Hepatocyte (in vitro differentiated cells): ENCODE data around the gene EOLA1. TPM values are rescaled to one million over a fixed set of nuclear protein-coding genes. Genes with fewer than 3 reads are reported as not detected.
"Not testable (repeated sequence)": the region's sequence is repeated elsewhere in the genome, so short reads cannot be mapped to it uniquely, and the experiment has no call there.

ENCODE experiments used
- DNase-seq: peaks from one replicate; pipeline ENCODE4 v3.0.0-alpha.2; 2016; ENCODE audit warnings: low spot score
- H2AFZ ChIP-seq: fragments of 200-600 bp; sonication (generic); 2 replicates; pipeline ENCODE4 v1.6.0; 2016; ENCODE audit warnings: antibody characterized with exemption, mild to moderate bottlenecking
- H3K27ac ChIP-seq: fragments of 200-600 bp; sonication (generic); 2 replicates; pipeline ENCODE4 v1.5.1; 2016; ENCODE audit warnings: mild to moderate bottlenecking
- H3K27me3 ChIP-seq: fragments of 200-600 bp; sonication (generic); 2 replicates; pipeline ENCODE4 v1.6.1; 2016
- H3K36me3 ChIP-seq: fragments of 200-600 bp; sonication (generic); replicated peaks from 2 replicates; pipeline ENCODE4 v1.5.1; 2016; ENCODE audit warnings: low read depth; ENCODE audit not compliant: insufficient read depth
- H3K4me1 ChIP-seq: fragments of 200-600 bp; sonication (generic); 2 replicates; pipeline ENCODE4 v1.5.1; 2016; ENCODE audit warnings: mild to moderate bottlenecking, moderate library complexity; ENCODE audit not compliant: insufficient read depth
- H3K4me2 ChIP-seq: fragments of 200-600 bp; sonication (generic); 2 replicates; pipeline ENCODE4 v1.6.0; 2016
- H3K4me3 ChIP-seq: fragments of 200-600 bp; sonication (generic); 2 replicates; pipeline ENCODE4 v1.5.1; 2016; ENCODE audit warnings: mild to moderate bottlenecking
- H3K79me2 ChIP-seq: fragments of 200-600 bp; sonication (generic); 2 replicates; pipeline ENCODE4 v1.6.0; 2017; ENCODE audit warnings: mild to moderate bottlenecking
- H3K9me2 ChIP-seq: fragments of 200-600 bp; sonication (generic); replicated peaks from 2 replicates; pipeline ENCODE4 v1.6.0; 2017; ENCODE audit warnings: mild to moderate bottlenecking; ENCODE audit not compliant: insufficient read depth
- H3K9me3 ChIP-seq: fragments of 200-600 bp; sonication (generic); 2 replicates; pipeline ENCODE4 v1.5.1; 2016; ENCODE audit warnings: low read depth, mild to moderate bottlenecking
- H4K20me1 ChIP-seq: fragments of 200-600 bp; sonication (generic); 2 replicates; pipeline ENCODE4 v1.6.0; 2016; ENCODE audit warnings: mild to moderate bottlenecking; ENCODE audit not compliant: insufficient read depth, poor library complexity, severe bottlenecking
- EZH2 ChIP-seq: fragments of 200-600 bp; sonication (generic); IDR thresholded peaks from 2 replicates; pipeline ENCODE4 v1.6.1; 2016; ENCODE audit warnings: antibody characterized with exemption, mild to moderate bottlenecking, borderline replicate concordance
- EZH2phosphoT487 ChIP-seq: fragments of 200-600 bp; sonication (generic); IDR thresholded peaks from one replicate; pipeline ENCODE4 v1.6.1; 2018; ENCODE audit warnings: antibody characterized with exemption, mild to moderate bottlenecking, low read depth, moderate library complexity; ENCODE audit not compliant: unreplicated experiment, severe bottlenecking
- WGBS: methylation state at CpG from one replicate; pipeline ENCODE4 v1.1.6; 2016; ENCODE audit warnings: low lambda C conversion rate; ENCODE audit errors: missing lambda C conversion rate; 5-methylcytosine and 5-hydroxymethylcytosine counted together
- polyA plus RNA-seq: library from polyadenylated mRNA; unstranded; fragments of >200 nt; fragmentation: Nextera tagmentation; extraction: Ambion mirVana; gene quantifications from 2 replicates; pipeline ENCODE4 v1.2.1, GENCODE V29; 2016
- total RNA-seq: library from RNA; depleted of rRNA; stranded (reverse); fragments of >200 nt; gene quantifications from 2 replicates; pipeline ENCODE4 v1.2.3, GENCODE V29; 2014
- TF ChIP-seq, protein P1 (sequence below): fragments of 200-600 bp; sonication (generic); IDR thresholded peaks from 2 replicates; pipeline ENCODE4 v1.5.1; 2016; ENCODE audit warnings: antibody characterized with exemption, mild to moderate bottlenecking; ENCODE audit not compliant: poor library complexity

Gene EOLA1
- total and polyA plus RNA-seq, 2 experiments from 2014 or later = 9.1 to 13.4 TPM

GRCh38 chrX:149516604-149517003 is 24.2 kb upstream of the EOLA1 start:
- Histone ChIP-seq H4K20me1 (no peaks in the 10 kb centered on the region), H2AFZ (no peak overlapping the region), H3K27ac (no peak overlapping the region), H3K9me3 (peaks cover 7% of the 10 kb centered on the region), H3K36me3 (no peaks in the 10 kb centered on the region), H3K79me2 (no peaks in the 10 kb centered on the region), H3K4me2 (no peak overlapping the region), H3K4me3 (no peak overlapping the region), H3K4me1 (no peaks in the 10 kb centered on the region), H3K27me3 (no peaks in the 10 kb centered on the region), H3K9me2 (no peaks in the 10 kb centered on the region)
- TF ChIP-seq EZH2 = no peak
- TF ChIP-seq, protein P1, sequence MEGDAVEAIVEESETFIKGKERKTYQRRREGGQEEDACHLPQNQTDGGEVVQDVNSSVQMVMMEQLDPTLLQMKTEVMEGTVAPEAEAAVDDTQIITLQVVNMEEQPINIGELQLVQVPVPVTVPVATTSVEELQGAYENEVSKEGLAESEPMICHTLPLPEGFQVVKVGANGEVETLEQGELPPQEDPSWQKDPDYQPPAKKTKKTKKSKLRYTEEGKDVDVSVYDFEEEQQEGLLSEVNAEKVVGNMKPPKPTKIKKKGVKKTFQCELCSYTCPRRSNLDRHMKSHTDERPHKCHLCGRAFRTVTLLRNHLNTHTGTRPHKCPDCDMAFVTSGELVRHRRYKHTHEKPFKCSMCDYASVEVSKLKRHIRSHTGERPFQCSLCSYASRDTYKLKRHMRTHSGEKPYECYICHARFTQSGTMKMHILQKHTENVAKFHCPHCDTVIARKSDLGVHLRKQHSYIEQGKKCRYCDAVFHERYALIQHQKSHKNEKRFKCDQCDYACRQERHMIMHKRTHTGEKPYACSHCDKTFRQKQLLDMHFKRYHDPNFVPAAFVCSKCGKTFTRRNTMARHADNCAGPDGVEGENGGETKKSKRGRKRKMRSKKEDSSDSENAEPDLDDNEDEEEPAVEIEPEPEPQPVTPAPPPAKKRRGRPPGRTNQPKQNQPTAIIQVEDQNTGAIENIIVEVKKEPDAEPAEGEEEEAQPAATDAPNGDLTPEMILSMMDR = no peak
- no peak for TF ChIP-seq EZH2phosphoT487
- no peak for DNase-seq
- 68% methylated on average over 2 of the region's 2 CpGs for WGBS

GRCh38 chrX:149517308-149517707 is 23.5 kb upstream of the EOLA1 start:
- no peak for DNase-seq
- no peak for TF ChIP-seq EZH2
- no peak for TF ChIP-seq EZH2phosphoT487
- TF ChIP-seq, protein P1 = no peak
- Histone ChIP-seq H3K4me2 (no peak overlapping the region), H3K27me3 (no peaks in the 10 kb centered on the region), H3K36me3 (no peaks in the 10 kb centered on the region), H3K27ac (no peak overlapping the region), H3K4me3 (no peak overlapping the region), H3K9me3 (peaks cover 7% of the 10 kb centered on the region), H2AFZ (no peak overlapping the region), H4K20me1 (no peaks in the 10 kb centered on the region), H3K4me1 (peaks cover under 1% of the 10 kb centered on the region), H3K9me2 (no peaks in the 10 kb centered on the region), H3K79me2 (no peaks in the 10 kb centered on the region)
- 76% methylated on average over 1 of the region's 1 CpG for WGBS

GRCh38 chrX:149518236-149518635 is 22.6 kb upstream of the EOLA1 start:
- no peak overlapping the region for H3K4me3 ChIP-seq
- peaks cover 5% of the 10 kb centered on the region for H3K4me1 ChIP-seq
- WGBS = 70% methylated on average over 7 of the region's 7 CpGs

DNA sequence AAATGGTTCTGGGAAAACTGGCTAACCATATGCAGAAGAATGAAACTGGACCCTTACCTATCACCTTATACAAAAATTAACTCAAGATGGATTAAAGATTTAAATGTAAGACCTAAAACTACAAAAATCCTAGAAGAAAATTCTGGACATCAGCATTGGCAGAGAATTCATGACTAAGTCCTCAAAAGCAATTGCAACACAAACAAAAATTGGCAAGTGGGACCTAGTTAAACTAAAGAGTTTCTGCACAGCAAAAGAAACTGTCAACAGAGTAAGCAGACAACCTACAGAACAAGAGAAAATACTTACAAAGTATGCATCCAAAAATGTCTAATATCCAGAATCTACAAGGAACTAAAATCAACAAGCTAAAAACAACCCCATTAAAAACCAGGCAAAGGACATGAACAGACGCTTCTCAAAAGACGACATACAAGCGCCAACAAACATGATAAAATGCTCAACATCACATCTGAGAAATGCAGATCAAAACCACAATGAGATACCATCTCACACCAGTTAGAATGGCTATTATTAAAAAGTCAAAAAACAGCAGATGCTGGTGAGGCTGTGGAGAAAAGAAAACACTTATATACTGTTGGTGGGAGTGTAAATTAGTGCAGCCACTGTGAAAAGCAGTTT is 20.1 kb upstream of the EOLA1 start:
- not testable (repeated sequence) for H3K4me1 ChIP-seq, H2AFZ ChIP-seq, H3K27ac ChIP-seq, H3K79me2 ChIP-seq, H3K9me3 ChIP-seq, H3K4me3 ChIP-seq, H3K36me3 ChIP-seq, H3K27me3 ChIP-seq, H3K4me2 ChIP-seq, DNase-seq, H3K9me2 ChIP-seq, H4K20me1 ChIP-seq
- WGBS = 69% methylated on average over 3 of the region's 3 CpGs

More at GRCh38 chrX:149518236-149518635, 22.6 kb upstream of the EOLA1 start:
- Histone ChIP-seq H2AFZ (no peak overlapping the region), H3K9me3 (peaks cover 7% of the 10 kb centered on the region), H3K4me2 (no peak overlapping the region), H3K79me2 (no peaks in the 10 kb centered on the region), H3K27ac (no peak overlapping the region), H4K20me1 (no peaks in the 10 kb centered on the region), H3K36me3 (no peaks in the 10 kb centered on the region), H3K9me2 (no peaks in the 10 kb centered on the region), H3K27me3 (no peaks in the 10 kb centered on the region)
- no peak for DNase-seq
- TF ChIP-seq EZH2phosphoT487 = no peak
- TF ChIP-seq, protein P1 = no peak
- TF ChIP-seq EZH2 = no peak
